GM10266 (cell line): Measurements from ENCODE around the gene ASIP.
"Not testable (repeated sequence)": the region's sequence is repeated elsewhere in the genome, so short reads cannot be mapped to it uniquely, and the experiment has no call there.

Experiments used
- DNase-seq: peaks from one replicate; pipeline ENCODE4 v3.0.0; 2012; ENCODE audit errors: extremely low spot score
- CTCF ChIP-seq: IDR thresholded peaks from 2 replicates; pipeline ENCODE4 v1.5.1; 2012; ENCODE audit warnings: mild to moderate bottlenecking, low read depth; ENCODE audit not compliant: control insufficient read depth, insufficient read depth; ENCODE audit errors: missing control alignments

ASIP gene

DNA sequence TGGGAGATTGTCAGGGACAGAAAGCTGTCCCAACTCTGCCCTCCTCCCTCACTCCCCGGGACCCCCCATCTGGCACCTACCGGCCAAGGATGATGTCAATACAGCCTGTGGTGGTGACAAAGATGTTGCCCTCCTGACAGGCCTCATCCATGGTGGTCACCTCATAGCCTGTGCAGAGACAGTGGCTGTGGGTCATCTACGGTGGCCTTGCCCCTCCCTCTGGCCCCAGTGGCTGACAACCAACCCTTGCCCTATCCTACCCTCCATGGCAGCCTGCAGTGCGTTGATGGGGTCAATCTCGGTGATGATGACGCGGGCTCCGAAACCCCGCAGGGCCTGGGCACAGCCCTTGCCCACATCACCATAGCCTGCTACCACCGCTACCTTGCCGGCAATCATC, 49.2 kb downstream of the ASIP start:
- DNase-seq, result no peak
- TF ChIP-seq CTCF, result no peak

DNA sequence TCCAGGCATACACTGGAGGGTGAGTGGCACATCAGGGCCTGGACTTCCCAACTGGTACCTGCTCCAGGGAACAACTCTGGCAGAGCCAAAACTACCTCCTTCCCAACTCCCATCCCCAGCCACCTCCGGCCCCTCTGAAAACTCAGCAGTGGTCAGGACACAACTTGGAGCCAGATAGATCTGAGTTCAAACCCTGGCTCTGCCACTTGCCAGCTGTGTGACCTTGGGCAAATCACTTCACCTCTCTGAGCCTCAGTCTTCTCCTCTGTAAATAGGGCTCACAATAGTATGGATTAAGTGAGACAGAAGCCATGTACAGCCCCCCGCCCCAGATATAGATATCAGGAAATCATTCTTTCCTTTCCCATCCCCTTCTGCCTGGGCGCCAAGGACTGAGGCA, 51.3 kb downstream of the ASIP start:
- no peak for TF ChIP-seq CTCF
- no peak for DNase-seq

GRCh38 chr20:34293119-34293518, 51.9 kb downstream of the ASIP start:
- no peak for DNase-seq
- no peak for TF ChIP-seq CTCF

DNA sequence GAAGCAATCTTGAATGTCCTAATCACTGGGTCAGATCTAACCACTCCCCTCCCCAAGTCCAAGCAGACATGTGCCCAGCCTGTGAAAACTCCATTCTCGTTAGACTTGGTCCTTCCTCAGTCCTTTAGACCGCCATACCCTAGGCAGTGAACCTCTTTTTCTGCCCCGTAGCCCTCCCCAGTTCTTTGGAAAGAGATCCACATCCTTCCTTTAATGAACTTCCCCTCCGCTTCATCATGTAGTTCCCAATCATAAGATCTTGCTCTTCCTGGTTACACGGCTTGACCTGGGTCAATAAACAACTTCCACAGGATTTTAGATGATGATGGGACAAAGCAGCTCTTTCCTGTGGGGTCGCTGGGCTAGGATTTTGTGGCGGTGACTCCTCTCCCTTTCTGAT, 52.4 kb downstream of the ASIP start:
- TF ChIP-seq CTCF, result no peak
- DNase-seq, result no peak

DNA sequence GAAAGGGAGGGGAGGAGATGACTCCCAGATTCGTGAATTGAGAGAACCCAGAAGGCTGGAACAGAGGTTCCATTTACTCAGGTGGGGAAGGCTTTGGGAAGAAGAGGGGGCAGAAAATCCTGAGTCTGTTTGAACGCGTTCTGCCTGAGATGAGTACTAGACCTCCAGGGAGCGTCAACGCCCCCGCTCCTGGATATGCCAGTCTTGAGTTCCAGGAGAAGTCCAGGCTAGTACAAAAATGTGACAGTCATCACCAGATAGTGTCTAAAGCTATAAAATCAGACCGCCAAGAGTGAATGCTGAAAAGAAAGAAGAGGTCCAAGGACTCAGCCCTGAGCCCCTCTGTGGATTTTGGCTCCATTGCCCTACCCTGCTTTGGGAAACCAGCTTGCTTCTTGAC, 53.3 kb downstream of the ASIP start:
- no peak for TF ChIP-seq CTCF
- DNase-seq, result no peak

GRCh38 chr20:34295284-34295683, 54.1 kb downstream of the ASIP start:
- no peak for DNase-seq
- TF ChIP-seq CTCF, result no peak

- TF ChIP-seq CTCF, result no peak
- DNase-seq, result no peak
Measured at GRCh38 chr20:34296468-34296867, 55.2 kb downstream of the ASIP start.

DNA sequence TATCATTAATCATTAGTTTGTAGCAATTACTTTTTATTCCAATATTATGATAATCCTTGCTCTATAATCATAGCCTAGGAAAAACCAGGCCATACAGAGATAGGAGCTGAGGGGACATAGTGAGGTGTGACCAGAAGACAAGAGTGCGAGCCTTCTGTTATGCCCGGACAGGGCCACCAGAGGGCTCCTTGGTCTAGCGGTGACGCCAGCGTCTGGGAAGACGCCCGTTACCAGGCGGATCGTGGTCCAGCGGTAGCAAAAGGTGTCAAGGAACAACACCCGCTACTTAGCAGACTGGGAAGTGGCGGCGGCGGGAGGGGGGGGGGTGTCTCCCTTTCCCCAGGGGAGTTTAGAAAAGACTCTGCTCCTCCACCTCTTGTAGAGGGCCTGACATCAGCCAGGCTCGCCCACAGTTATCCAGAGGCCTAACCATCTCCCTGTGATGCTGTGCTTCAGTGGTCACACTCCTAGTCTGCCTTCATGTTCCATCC, 57.1 kb downstream of the ASIP start:
- not testable (repeated sequence) for DNase-seq
